ENCODE data around the gene CFAP68. TPM values are rescaled to one million over a fixed set of nuclear protein-coding genes. Genes with fewer than 3 reads are reported as not detected.

Gene CFAP68
- total and polyA plus RNA-seq, 2 of the 8 experiments (the other 6 are each of a cell fraction or from before 2014, with no cell fraction given) = 21.4 to 43.1 TPM

GRCh38 chr11:111926505-111927391, 47.4 kb downstream of the CFAP68 start:
- peak overlapping the region; percentile 86 for H2AFZ ChIP-seq (ENCODE audit: low read length)
- peak overlapping the region; percentile 75 for H3K27ac ChIP-seq (ENCODE audit: low read depth, low read length)
- H2BK12ac ChIP-seq (ENCODE audit: low read depth, low read length) = peak overlapping the region; percentile 68; the same call in 1 of the 2 replicates
- ChIA-PET POLR2A (ENCODE audit: partially characterized antibody) (interaction anchor here (0.8 to 2.9 kb wide), 8 partner anchors 10 to 98 kb away, joined by 3 to 21 read pairs (median 6); partner anchors contain the start of genes ALG9, DIXDC1 and DLAT), CTCF (ENCODE audit: partially characterized antibody) (interaction anchor here (0.5 to 25.5 kb wide), 18 partner anchors 8 to 1835 kb away, joined by 3 to 565 read pairs (median 4); partner anchors contain the start of genes ALG9, C11orf52, CRYAB and DIXDC1)
- H3K18ac ChIP-seq (ENCODE audit: extremely low read depth, low read length) = peak overlapping the region; percentile 91
- no peak overlapping the region for H4K5ac ChIP-seq (ENCODE audit: insufficient read length, low read depth, low read length)
- no peak overlapping the region for H3K23ac ChIP-seq (ENCODE audit: insufficient read length)
- peak overlapping the region; percentile 71 to 86 for H3K4me2 ChIP-seq (ENCODE audit: insufficient read depth in 1 of 2, low read depth in 2 of 2, low read length in 2 of 2)
- H3K4ac ChIP-seq (replicated peaks; ENCODE audit: insufficient read length, low read depth, low read length) = peak overlapping the region; percentile 87
- no peak overlapping the region for H2BK120ac ChIP-seq (replicated peaks; ENCODE audit: low read depth, low read length)
- no peaks in the 10 kb centered on the region for H3K79me2 ChIP-seq (ENCODE audit: control insufficient read depth in 1 of 2, insufficient read depth in 2 of 2, low read length in 2 of 2)
- no peaks in the 10 kb centered on the region for H3K9me3 ChIP-seq (ENCODE audit: insufficient read depth in 2 of 2, low read depth in 1 of 2, low read length in 1 of 2)
- H2BK20ac ChIP-seq (ENCODE audit: low read length) = no peak overlapping the region
- no peaks in the 10 kb centered on the region for H3K79me1 ChIP-seq (ENCODE audit: low read depth, low read length)
- peak overlapping the region; percentile 29 for H4K91ac ChIP-seq (replicated peaks; ENCODE audit: insufficient read length, low read length)
- FAIRE-seq (no peak), DNase-seq (ENCODE audit: low read depth in 1 of 2, low spot score in 2 of 2) (peak; percentile 94 to 97)
- H4K20me1 ChIP-seq (replicated peaks in 1 of 2; ENCODE audit: control insufficient read depth in 1 of 2, insufficient read depth in 2 of 2, low read length in 2 of 2) = no peaks in the 10 kb centered on the region
- H3K9ac ChIP-seq (replicated peaks in 1 of 4; ENCODE audit: extremely low read depth in 1 of 4, low read depth in 3 of 4, low read length in 3 of 4) = peak overlapping the region in 3 of 4 experiments; percentile 69 to 83 (median 69); a peak in 6 of 7 replicates
- H4K8ac ChIP-seq (ENCODE audit: extremely low read depth, insufficient read depth, low read length) = peak overlapping the region; percentile 81; the same call in 1 of the 2 replicates
- peak overlapping the region; percentile 48; the same call in 1 of the 2 replicates for H2AK5ac ChIP-seq (ENCODE audit: low read depth, low read length)
- peak overlapping the region; percentile 72; the same call in 1 of the 2 replicates for H2BK15ac ChIP-seq (ENCODE audit: low read length)
- H2BK5ac ChIP-seq (ENCODE audit: low read depth, low read length) = peak overlapping the region; percentile 96
- no peak overlapping the region for H3K56ac ChIP-seq (replicated peaks; ENCODE audit: insufficient read length, low read depth, low read length)
- peaks cover 3% of the 10 kb centered on the region; the same call in 1 of the 2 replicates for H3K23me2 ChIP-seq (ENCODE audit: low read depth, low read length)
- H3K4me3 ChIP-seq (ENCODE audit: extremely low read depth in 1 of 4, insufficient read depth in 2 of 4, low read depth in 3 of 4, low read length in 4 of 4) = peak overlapping the region; percentile 47 to 70 (median 58); a peak in 7 of 8 replicates
- WGBS, 2 experiments (ENCODE audit: extremely low coverage in 1 of 2, insufficient coverage in 1 of 2, insufficient read length in 1 of 2, insufficient replicate concordance in 2 of 2, low coverage in 1 of 2, low lambda C conversion rate in 2 of 2, missing lambda C conversion rate in 1 of 2) = 4% methylated on average over 38 of the region's 47 CpGs; no CpG with 5 or more reads in 1 of the 2 experiments
- H3K4me1 ChIP-seq (replicated peaks in 1 of 4; ENCODE audit: control insufficient read depth in 3 of 4, insufficient read depth in 4 of 4, low read length in 3 of 4) = peaks cover 0 to 10% (median 3%) of the 10 kb centered on the region in 4 experiments; a peak in 5 of 7 replicates
- H3K14ac ChIP-seq (ENCODE audit: insufficient read length) = no peak overlapping the region
- no peaks in the 10 kb centered on the region for H3K36me3 ChIP-seq (ENCODE audit: control insufficient read depth in 2 of 4, insufficient read depth in 4 of 4, low read length in 3 of 4)
- no peaks in the 10 kb centered on the region; a peak in 1 of 7 replicates for H3K27me3 ChIP-seq (replicated peaks in 1 of 4; ENCODE audit: control insufficient read depth in 3 of 4, extremely low read depth in 1 of 4, insufficient read depth in 3 of 4, low read length in 3 of 4)
